SW 1271 (cell line): ENCODE data around the gene CCDC110.
"Not testable (repeated sequence)": the region's sequence is repeated elsewhere in the genome, so short reads cannot be mapped to it uniquely, and the experiment has no call there.

Source experiments
- DNase-seq, 2 experiments: peaks; one replicate each; lab custom pipeline; 2025; lab: John Stamatoyannopoulos, UW

The CCDC110 gene

DNA sequence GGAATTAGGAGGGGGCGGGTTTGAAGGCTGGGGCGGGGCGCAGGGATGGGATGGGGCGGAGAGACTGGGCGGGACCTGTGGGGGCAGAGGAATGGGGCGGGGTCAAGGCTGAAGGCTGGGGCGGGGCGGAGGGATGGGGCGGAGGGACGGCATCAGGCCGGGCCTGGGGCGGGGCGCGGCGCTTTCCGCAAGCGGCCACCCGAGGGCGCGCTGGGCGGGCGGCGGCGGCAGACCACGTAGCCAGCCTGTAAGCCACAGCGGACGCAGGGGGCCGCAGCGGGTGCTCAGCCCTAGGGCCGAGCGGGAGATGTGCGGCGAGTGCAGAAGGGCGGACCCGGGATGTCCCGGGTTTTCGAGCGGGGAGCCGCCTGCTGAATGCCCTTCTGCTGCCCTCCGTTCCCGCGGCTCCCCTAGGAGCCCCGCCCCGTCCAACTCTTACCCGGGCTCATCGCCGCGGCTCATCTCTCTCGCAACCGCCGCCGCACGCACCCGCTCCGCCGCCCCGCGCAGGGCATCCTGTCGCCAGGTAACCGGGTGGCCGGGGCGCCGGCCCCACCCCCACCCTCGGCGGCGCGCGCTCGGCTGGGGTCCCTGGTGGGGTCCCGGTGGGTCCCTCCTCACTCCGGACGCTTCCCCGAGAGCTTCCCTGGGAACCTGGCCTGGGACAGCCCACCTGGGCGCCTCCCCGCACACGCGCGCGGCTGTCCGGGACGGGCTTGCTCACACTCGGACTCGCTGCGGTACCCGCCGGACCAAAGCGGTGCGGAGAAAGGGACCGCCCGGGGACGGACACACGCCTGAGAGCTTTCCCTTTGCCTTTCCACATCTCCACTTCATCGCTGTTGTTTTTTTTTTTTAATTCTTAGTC is at the start of gene CCDC110:
CCDC110 (minus strand) TSS at position 499 of the 868 bp plus-strand sequence; CDS start at position 449, 50 bp downstream.
- DNase-seq: peak; percentile 41 to 82

DNA sequence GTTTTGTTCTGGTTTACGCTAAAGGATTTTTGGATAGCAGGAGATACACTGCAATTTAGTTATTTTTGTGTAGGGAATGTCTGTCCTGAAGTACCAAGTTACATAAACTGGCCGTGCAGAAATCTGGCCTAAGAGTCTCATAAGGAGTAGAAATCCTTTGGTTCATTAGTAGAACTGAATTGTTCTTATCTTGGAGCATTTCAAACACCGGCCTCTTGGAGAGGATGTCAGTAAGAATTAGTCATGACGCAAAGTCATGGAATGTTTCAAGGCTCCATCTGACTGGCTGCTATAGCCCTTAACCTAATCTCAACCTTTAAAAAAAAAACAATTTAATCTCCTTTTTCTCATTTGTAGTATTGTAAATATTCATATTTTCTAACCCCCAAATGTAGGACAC is 48.6 kb upstream of the CCDC110 start:
- DNase-seq: no peak

DNA sequence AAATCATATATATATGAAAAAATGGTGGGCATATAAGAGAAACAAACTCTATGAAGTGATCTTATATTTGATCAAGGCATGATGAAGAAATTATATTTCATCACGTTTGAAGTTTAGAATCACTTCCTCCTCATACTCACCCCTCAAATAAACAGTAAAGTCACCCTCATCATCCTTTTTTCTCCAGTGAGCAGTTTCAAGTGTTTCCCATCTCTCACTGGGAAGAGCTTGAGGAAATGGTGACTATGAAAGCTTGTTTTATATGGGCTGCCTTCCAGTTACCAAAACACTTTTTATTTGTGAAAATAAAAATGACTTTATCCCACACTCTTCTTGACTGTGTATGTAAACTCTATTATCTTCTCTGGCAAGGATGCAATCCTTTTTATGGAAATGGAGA is 47.0 kb upstream of the CCDC110 start:
- DNase-seq: no peak

DNA sequence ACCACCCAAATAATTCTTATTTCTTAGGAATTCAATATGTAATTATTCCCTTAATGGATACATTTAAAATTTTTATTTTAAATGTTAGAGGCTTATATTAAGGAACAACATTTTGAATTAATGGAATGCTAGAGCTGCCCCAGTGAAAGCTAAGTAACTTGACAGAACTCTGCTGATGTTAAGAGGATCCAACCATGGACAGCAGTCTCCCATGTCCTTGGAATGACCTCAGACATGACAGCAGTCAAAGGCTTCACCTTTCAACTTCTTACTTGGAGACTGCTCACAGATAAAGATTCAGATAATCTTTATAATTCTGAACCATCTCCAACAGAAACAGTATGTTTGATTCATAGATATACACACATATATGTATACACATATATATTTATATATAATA is 46.5 kb upstream of the CCDC110 start:
- no peak for DNase-seq

DNA sequence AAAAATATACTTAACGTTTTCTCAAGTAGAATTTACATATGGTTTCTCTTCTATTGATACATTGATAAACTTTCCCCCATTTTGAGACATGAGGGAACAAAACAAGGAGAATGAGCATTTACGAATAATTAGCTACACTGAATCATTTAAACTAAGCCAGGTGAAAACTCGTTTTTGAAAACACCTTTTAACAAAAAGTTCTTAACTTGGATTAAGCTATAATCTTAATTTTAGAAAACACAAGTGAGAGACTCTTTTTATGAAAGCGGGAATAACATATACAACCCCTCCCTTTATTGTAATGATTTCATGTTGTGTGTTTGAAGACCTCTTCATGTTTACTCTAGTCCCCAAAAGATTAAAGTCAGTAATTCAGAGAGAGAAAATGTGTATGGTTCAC is 43.7 kb upstream of the CCDC110 start:
- no peak for DNase-seq

DNA sequence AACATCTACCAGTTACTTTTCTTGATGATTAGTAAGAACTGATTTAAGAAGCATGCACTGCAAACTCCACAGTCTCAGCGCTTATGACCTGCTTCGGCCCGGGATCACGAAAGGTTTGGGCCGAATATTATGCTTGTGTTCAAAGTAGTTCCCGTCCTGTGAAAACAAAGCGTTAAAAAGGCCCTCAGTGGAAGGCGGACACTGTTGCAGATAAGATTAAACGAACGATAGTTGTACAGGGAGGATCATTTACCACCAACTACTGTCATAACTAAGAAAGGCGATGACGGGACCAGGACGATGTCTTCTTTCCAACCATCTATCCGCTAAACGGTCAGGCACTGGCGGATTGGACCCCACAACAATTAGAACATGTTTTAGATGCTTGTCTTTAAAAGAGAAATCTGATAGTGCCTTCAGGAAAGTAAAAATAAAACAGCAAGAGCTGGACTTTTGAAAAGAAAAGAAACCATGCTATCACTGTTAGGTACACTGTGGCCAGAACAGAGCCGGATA is 42.7 kb upstream of the CCDC110 start:
- DNase-seq: no peak

DNA sequence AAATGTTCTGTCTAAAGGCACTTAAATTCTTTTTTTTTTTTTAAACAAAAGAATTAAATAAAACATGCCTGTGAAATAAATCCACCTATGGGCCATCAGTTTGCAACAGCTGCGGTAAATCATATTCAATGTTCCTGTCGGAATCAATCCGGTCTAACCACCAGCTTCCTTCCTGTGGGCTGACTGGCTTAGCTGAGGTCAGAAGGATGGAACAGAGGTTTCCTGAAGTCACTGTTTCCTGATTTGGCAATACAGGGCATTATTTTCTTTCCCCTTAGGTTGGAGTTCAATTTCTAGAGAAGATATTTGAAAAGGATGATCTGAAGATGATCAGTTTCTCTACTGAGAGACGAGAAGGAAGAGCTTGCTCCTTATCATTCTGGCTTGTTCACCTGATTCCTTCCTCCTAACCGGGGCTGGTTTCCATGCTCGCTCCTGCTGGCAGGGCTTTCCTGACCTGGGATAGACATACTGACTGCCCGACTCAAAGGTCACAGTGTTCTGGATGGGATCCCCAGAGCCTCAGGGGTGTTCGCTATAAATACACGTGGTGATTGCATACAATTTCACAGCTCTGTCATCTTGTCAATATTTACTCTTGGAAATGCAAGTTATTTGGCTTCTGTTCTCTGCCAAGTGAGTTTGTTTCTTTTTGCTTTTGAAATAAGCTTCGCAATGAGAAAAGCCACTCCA is 42.1 kb upstream of the CCDC110 start:
- no peak for DNase-seq

DNA sequence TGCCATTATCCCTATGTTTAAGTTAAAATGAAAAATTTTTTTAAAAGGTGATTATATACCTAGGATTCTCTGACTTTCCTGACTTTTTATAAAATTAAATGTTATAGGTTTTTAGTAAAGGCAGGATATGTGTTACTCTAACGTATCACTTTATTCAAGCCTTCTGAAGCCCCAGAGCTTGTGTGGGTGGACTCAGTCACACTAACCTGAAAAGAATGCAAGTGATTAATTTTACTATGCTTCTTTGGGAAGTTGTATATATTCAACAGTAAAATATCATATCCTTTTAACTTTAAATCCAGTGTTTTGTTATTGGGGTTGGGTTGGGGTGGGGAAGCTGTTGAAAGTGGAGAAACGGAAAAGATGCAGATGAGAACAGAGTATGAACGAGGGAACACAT is 41.0 kb upstream of the CCDC110 start:
- no peak for DNase-seq

DNA sequence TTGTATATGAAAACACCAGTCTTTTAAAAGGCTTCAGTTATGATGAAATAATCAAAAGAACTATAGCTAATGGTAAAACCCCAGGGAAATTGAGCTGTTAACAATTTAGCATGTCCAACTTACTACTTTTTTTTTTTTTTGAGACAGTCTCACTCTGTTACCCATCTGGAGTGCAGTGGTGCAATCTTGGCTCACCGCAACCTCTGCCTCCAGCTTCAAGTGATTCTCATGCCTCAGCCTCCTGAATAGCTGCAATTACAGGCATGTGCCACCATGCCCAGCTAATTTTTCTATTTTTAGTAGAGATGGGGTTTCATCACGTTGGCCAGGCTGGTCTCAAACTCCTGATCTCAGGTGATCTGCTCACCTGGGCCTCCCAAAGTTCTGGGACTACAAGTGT is 39.7 kb upstream of the CCDC110 start:
- DNase-seq: not testable (repeated sequence)

DNA sequence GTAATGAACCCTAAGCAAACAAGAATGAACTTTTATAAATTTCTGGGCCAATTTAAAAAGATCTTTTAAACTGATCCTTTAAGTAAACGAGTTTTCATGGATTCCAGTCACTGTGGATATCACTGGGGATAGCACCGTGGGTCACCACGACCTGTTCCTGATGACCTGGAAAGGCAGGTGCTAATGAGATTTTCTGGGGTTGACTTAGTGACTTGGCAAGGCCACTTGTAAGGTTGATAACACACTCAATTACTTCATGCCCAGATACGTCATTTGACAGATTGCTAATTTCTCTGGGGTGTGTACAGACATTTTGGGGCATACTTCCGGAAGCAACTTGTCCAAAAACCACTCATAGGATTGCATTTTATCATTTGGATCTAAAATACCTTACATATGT is 39.3 kb upstream of the CCDC110 start:
- no peak for DNase-seq

DNA sequence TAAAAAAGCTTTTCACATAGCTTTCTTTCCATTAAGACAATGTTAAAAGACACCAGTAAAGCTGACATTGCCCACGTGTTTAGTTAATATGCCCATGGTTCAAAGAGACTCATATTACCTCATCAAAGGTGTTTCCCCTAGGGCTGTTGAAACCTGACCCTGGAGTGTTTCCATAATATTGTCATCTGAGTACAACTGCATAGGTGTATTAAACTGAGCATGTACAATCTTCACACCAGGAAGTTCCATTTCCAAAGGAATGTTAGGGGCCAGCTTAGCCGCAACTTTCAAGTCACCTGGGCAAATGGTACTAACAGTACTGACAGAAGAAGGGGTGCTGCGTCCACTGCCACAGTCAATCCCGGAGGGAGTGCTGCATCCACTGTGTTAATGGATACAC is 36.6 kb upstream of the CCDC110 start:
- no peak for DNase-seq

DNA sequence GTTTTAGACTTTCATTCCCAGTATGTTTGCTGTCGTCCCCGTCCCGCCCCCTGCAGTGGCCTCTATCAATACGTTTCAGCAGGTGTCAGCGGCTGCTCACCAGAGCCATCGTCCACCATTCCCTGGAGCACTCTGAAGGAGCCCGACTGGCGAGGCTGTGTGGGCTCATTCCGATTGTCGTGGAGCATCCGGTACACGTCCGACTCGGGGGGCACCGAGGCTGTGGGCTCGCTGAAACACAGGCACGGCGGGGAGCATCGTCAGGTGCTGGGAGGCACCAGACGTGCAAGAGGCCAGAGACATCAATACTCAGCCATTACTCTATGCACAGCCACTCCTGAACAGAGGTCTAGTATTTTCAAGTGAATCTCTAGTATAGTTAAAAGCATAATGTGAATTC is 34.9 kb upstream of the CCDC110 start:
- no peak for DNase-seq

DNA sequence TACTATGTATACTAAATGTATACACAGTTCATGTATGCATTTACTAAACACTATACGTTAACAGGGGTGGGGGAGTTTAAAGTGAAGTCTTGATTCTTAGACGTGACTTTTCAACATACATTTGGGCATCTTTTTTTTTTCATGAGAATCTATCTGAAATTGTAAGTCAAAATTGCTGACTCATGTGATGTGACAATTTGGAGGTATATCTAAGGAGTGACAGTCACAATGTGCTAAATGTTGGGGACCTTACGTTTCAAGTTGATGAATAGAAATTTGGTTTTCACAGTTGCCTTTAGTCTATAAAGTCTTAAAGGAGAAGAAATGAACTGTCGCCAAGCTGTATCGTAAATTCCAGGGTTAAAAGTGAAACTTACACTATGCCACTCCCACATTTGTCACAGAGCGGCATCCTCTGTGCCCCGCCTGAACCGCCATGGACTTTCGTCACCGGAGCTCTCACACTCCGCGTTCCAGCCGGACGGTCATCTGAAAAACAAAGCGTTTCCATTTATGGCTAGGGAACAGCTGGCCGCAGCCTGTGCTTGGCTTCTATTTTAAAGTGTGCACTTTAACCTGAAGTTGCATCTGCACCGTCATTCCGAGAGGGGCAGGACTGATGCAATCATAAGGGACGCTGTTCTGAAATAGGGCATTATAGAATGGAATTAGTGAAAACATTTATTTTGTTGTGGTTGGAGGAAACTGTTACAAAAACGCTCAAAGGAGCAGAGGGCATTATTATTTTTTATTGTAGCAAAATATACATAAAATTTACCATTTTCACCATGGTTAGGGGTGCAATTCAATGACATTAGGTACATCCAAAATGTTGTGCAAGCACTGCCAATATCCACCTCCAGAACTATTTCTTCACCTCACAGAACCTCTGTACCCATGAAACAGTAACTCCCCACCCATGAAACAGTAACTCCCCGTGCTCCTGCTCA is 32.8 kb upstream of the CCDC110 start:
- no peak for DNase-seq

DNA sequence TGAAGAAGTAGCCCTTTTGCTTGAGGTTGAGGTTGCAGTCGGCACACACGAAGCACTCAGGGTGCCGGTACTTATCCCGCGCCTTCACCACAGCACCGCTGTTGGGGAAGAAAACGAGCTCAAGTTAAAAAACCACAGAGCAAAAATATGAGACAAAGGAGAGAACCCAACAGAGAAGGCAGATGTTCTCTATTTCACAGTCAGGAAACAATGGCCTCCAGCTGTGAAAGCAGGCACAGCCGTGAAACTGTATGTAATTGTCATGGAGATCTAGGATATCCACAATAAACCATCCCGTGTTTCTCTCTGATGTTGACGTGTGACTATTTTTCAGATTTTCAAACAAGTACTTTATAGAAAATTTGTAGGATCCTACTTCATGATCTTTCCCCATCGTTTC is 30.9 kb upstream of the CCDC110 start:
- no peak for DNase-seq

DNA sequence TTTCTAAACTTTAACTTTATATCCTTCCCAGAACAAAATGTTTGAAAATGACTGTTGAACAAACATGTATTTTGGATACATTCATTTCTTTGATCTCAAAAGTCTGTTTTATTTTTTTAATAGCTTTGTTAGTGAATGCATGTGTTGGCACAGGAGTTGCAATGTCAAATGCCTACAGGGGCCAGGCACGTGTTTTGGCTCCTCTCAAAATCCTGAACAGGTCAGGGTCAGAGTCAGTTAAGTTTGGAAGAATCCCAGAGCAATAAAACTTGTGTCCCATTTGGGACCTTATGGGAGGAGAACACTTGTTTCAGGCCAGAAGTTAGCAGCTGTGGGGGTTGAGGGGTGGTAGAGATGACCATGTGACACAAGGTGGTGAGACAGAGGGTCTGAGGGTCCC is 29.0 kb upstream of the CCDC110 start:
- DNase-seq: no peak

DNA sequence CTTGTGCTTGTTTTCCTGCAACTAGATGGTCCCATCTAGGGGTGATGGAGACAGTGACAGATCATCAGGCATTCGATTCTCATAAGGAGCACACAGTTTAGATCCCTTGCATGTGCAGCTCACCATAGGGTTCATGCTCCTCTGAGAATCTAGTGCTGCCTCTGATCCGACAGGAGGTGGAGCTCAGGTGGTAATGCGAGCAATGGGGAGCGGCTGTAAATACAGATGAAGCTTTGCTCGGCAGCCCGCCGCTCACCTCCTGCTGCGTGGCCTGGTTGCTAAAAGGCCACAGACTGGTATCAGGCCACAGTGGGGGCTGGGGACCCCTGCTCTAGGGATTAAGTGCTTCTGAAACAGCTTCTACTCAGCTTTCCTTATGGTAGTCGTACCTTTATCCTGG is 28.5 kb upstream of the CCDC110 start:
- DNase-seq: no peak

DNA sequence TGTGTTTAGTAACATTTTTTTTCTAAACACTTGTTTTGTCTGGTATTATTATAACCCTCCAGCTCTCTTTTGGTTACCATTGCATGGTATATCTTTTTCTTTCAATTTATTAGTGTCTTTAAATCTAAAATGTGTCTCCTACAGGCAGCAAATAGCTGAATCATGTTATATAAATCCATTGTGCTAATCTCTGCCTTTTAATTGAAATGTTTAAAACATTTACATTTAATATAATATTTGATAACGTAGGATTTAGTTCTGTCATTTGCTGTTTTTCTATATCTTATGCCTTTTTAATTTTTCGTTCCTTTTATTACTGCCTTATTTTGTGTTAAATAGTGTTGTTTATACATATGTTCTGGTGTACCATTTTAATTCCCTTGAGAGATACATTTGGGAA is 17.1 kb upstream of the CCDC110 start:
- no peak for DNase-seq

DNA sequence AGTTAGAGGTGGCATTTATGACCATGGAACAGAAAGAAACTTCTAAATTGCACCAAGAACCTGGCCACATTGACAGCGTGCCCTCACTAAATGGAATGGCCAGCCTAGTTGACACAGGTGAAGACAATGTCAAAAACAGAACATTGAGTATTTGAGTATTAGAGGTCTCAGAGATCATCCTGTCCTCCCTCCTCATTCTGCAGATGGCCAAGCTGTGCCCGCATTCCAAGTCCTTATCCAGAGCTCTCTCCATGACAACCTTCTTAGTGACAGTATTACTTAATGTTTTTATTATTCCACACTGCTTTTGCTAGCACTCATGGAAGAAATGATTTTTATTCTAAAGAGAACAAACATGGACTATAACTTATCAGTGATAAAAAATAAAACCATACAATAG is 9.9 kb upstream of the CCDC110 start:
- no peak for DNase-seq

DNA sequence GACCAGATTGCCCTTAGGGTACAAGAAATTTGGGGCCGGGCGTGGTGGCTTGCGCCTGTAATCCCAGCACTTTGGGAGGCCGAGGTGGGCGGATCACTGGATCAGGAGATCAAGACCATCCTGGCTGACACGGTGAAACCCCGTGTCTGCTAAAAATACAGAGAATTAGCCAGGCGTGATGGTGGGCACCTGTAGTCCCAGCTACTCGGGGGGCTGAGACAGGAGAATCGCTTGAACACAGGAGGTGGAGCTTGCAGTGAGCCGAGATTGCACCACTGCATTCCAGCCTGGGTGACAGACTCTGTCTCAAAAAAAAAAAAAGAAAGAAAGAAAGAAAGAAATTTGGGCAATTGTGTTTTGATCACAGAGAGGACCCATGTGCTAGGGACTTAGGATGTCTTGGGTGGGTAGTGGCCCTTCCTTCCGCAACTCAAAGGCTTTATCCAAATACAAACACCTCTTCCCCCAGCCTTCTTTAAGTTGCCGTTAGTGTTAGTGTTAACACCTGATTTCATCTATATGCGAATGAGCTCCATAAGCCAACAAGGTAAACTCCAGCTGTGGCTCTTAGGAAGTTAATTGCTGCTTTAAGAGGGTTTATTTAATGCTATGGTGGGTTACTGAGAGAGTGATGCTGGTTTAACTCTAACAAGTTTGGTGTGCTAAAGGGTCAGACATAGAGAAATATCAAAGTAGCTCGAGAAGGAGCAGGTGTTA is 8.6 kb upstream of the CCDC110 start:
- no peak for DNase-seq

DNA sequence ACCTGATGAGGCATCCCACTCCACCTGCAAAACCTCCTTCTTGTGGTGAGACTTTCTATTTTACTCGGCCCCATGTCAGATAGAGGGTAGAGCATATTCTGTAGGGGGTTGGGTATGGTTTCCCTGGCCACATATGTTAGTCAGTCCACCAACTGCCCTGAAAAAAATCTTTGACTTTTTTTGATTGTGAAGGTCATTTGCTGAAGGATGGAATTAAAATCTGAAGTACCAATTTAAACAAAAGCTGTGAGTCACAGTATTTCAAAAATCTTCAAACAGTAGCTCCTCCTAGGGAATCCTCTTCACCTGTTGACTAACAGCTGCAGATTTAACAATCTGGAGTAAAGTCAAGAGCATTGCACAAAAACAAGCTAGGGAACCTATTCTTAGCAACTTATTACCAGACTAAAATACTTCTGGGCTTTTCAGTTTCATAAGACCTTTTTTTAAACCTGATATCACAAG is 8.0 kb upstream of the CCDC110 start:
- DNase-seq: no peak

DNA sequence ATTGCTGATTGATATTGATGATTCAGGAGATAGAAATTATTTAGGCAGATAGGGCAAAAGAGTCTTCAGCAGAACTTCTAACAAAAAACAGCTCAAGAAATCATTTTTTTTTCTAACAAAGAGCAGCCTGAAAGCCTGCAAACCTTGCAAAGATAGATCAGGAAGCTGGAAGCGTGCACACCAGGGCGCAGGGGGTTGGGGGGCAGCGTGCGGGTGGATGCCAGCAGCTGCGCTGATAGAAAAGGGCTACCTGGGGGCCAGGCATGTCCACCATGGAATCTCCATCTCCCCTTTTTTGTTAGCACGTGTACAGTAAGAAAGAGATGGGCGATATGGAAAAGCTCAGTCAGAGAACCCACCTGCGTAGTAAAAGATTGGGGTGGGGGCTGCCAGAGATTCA is 1.7 kb upstream of the CCDC110 start:
- DNase-seq: no peak
